ENCODE measurements around the gene FAM222A. TPM values are rescaled to one million over a fixed set of nuclear protein-coding genes. Genes with fewer than 3 reads are reported as not detected.
A peak's percentile ranks its signal among the peaks of the same experiment; 100 is the strongest.

The FAM222A gene
- total RNA-seq, 2 donors from 2014 or later = 21.6 to 24.4 TPM

DNA sequence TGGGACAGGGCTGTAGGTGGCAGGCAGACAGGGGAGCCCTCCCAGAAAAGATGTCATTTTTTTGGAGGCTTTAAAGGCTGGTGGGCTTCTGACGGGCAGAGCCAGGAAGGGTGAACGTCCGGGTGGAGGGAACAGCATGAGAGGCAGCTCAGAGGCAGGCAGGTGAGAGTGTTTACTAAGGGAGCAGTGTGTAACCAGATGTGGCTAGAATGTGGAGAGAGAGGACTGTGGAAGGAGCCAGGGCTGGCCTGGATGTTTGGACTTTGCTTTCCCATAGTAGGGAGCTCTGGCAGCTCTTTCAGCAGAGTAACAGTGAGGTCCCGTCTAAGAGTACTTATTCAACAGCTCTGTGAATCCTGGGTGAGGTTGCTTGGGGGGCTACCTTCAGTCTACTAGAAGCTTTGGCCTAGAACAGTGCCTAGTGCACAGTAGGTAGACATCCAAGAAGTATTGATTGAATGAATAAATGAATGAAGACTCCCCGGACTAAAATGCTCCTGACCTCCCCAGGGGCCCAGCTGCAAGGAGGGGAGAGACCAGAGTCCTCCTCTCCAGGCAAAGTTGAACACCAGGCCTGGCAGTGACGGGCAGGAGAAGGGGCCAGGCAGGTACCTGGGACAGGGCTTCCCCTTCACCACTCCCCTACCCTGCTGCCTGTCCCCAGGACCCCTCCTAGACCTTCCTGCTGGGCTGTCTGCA, 8.5 kb downstream of the FAM222A start:
- H3K9ac ChIP-seq (ENCODE audit: extremely low read depth, low read length, poor library complexity, severe bottlenecking) = no peak overlapping the region
- H3K4me3 ChIP-seq (ENCODE audit: low read length) = no peak overlapping the region
- Mint-ChIP-seq H3K9me3 (no peaks in the 10 kb centered on the region), H3K27ac (no peak overlapping the region), H3K36me3 (ENCODE audit: low read depth) (peaks cover 12% of the 10 kb centered on the region), H3K4me3 (no peak overlapping the region), H3K4me1 (peaks cover 35% of the 10 kb centered on the region), H3K27me3 (ENCODE audit: insufficient read depth) (no peaks in the 10 kb centered on the region)
- DNase-seq = peak; percentile 63
- no peak overlapping the region for H3K27ac ChIP-seq (ENCODE audit: low read depth, low read length)
- H3K27me3 ChIP-seq (ENCODE audit: control insufficient read depth, insufficient read depth, low read length, poor library complexity, severe bottlenecking) = no peaks in the 10 kb centered on the region
- TF ChIP-seq, protein P1, sequence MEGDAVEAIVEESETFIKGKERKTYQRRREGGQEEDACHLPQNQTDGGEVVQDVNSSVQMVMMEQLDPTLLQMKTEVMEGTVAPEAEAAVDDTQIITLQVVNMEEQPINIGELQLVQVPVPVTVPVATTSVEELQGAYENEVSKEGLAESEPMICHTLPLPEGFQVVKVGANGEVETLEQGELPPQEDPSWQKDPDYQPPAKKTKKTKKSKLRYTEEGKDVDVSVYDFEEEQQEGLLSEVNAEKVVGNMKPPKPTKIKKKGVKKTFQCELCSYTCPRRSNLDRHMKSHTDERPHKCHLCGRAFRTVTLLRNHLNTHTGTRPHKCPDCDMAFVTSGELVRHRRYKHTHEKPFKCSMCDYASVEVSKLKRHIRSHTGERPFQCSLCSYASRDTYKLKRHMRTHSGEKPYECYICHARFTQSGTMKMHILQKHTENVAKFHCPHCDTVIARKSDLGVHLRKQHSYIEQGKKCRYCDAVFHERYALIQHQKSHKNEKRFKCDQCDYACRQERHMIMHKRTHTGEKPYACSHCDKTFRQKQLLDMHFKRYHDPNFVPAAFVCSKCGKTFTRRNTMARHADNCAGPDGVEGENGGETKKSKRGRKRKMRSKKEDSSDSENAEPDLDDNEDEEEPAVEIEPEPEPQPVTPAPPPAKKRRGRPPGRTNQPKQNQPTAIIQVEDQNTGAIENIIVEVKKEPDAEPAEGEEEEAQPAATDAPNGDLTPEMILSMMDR (conservative IDR thresholded peaks at IDR 0.05) = no peak
- 84 to 97% methylated on average over 5 to 6 of the region's 6 CpGs for WGBS, 2 experiments (ENCODE audit: insufficient coverage in 1 of 2, insufficient read length in 1 of 2)
- H3K36me3 ChIP-seq (ENCODE audit: control insufficient read depth, insufficient read depth, low read length) = peaks cover 22% of the 10 kb centered on the region
- H3K9me3 ChIP-seq (ENCODE audit: control insufficient read depth, low read length) = no peaks in the 10 kb centered on the region
- peaks cover 19% of the 10 kb centered on the region for H3K4me1 ChIP-seq (ENCODE audit: control insufficient read depth, insufficient read depth, low read length)

DNA sequence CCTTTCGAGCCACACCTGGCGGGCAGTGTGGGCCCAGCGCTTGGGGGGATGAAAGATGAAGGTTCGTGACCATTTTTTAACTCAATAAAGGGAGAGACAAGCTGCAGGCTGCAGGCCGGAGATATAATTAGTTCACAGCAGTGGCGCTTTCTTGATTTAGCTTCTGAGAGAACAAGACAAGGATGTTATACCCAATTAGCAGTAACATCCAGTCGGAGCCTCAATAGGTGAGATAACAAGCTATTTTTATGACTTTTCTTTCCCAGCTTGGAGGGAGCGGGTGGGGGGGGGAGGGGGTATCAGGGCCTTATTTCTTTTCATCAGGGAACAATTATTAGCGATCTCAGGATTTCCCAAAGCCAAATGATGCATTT, 9.1 kb downstream of the FAM222A start:
- Histone ChIP-seq H3K9ac (ENCODE audit: extremely low read depth, low read length, poor library complexity, severe bottlenecking) (no peak overlapping the region), H3K4me1 (ENCODE audit: control insufficient read depth, insufficient read depth, low read length) (peaks cover 18% of the 10 kb centered on the region), H3K4me3 (ENCODE audit: low read length) (no peak overlapping the region), H3K27ac (ENCODE audit: low read depth, low read length) (no peak overlapping the region), H3K9me3 (ENCODE audit: control insufficient read depth, low read length) (no peaks in the 10 kb centered on the region), H3K27me3 (ENCODE audit: control insufficient read depth, insufficient read depth, low read length, poor library complexity, severe bottlenecking) (no peaks in the 10 kb centered on the region), H3K36me3 (ENCODE audit: control insufficient read depth, insufficient read depth, low read length) (peaks cover 22% of the 10 kb centered on the region)
- Mint-ChIP-seq H3K27ac (no peak overlapping the region), H3K9me3 (no peaks in the 10 kb centered on the region), H3K4me1 (peaks cover 34% of the 10 kb centered on the region), H3K27me3 (ENCODE audit: insufficient read depth) (no peaks in the 10 kb centered on the region), H3K36me3 (ENCODE audit: low read depth) (peaks cover 12% of the 10 kb centered on the region), H3K4me3 (no peak overlapping the region)
- 92 to 94% methylated on average over 7 to 9 of the region's 9 CpGs for WGBS, 2 experiments (ENCODE audit: insufficient coverage in 1 of 2, insufficient read length in 1 of 2)
- TF ChIP-seq, protein P1 (conservative IDR thresholded peaks at IDR 0.05) = no peak
- DNase-seq = no peak

DNA sequence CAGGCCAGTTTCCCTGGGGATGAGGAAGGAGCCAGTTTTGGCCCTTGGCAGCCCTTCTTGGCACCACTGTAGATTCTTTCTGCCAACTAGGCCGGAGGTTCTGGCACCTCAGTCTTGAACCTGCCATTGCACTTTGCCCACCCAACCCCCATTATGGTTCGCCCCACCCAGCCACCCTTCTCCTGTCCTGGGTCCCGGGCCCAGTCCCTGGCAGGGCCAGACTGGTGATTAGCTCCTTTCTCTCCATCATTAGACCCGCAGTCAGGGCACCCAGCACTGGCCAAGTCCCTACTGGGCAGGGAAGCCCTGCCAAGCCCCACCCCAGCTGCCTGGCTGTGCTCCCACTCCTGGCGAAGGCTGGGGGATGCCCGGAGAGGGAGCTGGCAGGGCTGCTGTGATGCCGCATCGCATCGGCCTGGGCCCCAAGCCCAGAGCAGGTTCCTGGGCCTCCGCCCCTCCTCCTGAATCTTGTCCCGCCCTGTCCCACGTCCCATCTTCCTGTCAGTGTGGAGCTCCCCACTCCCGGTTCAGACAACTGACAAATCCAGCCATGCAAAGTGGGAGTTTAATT, 9.8 kb downstream of the FAM222A start:
- Histone ChIP-seq H3K36me3 (ENCODE audit: control insufficient read depth, insufficient read depth, low read length) (peaks cover 22% of the 10 kb centered on the region), H3K9me3 (ENCODE audit: control insufficient read depth, low read length) (no peaks in the 10 kb centered on the region), H3K4me1 (ENCODE audit: control insufficient read depth, insufficient read depth, low read length) (peaks cover 14% of the 10 kb centered on the region), H3K9ac (ENCODE audit: extremely low read depth, low read length, poor library complexity, severe bottlenecking) (no peak overlapping the region), H3K4me3 (ENCODE audit: low read length) (no peak overlapping the region), H3K27me3 (ENCODE audit: control insufficient read depth, insufficient read depth, low read length, poor library complexity, severe bottlenecking) (no peaks in the 10 kb centered on the region), H3K27ac (ENCODE audit: low read depth, low read length) (no peak overlapping the region)
- H3K27ac Mint-ChIP-seq = no peak overlapping the region
- TF ChIP-seq, protein P1 (conservative IDR thresholded peaks at IDR 0.05) = no peak
- peaks cover 12% of the 10 kb centered on the region for H3K36me3 Mint-ChIP-seq (ENCODE audit: low read depth)
- H3K4me1 Mint-ChIP-seq = peaks cover 34% of the 10 kb centered on the region
- no peak for DNase-seq
- no peak overlapping the region for H3K4me3 Mint-ChIP-seq
- no peaks in the 10 kb centered on the region for H3K27me3 Mint-ChIP-seq (ENCODE audit: insufficient read depth)
- no peaks in the 10 kb centered on the region for H3K9me3 Mint-ChIP-seq
- 89 to 90% methylated on average over 11 to 13 of the region's 13 CpGs for WGBS, 2 experiments (ENCODE audit: insufficient coverage in 1 of 2, insufficient read length in 1 of 2)
